ENCODE results near the gene URB1.

GRCh38 chr21:32298148-32298559 lies 94.7 kb downstream of the URB1 start:
- no peak for TF ChIP-seq CTCF (IDR thresholded peaks at IDR 0.05)
- TF ChIP-seq POLR2A (IDR thresholded peaks at IDR 0.05): no peak

Data from Peyer's patch (tissue), 4 donors.